ENCODE data around the gene BTBD17. TPM values are rescaled to one million over a fixed set of nuclear protein-coding genes. Genes with fewer than 3 reads are reported as not detected.

Gene BTBD17, protein sequence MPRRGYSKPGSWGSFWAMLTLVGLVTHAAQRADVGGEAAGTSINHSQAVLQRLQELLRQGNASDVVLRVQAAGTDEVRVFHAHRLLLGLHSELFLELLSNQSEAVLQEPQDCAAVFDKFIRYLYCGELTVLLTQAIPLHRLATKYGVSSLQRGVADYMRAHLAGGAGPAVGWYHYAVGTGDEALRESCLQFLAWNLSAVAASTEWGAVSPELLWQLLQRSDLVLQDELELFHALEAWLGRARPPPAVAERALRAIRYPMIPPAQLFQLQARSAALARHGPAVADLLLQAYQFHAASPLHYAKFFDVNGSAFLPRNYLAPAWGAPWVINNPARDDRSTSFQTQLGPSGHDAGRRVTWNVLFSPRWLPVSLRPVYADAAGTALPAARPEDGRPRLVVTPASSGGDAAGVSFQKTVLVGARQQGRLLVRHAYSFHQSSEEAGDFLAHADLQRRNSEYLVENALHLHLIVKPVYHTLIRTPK
- not detected in 2 replicates for total RNA-seq

DNA sequence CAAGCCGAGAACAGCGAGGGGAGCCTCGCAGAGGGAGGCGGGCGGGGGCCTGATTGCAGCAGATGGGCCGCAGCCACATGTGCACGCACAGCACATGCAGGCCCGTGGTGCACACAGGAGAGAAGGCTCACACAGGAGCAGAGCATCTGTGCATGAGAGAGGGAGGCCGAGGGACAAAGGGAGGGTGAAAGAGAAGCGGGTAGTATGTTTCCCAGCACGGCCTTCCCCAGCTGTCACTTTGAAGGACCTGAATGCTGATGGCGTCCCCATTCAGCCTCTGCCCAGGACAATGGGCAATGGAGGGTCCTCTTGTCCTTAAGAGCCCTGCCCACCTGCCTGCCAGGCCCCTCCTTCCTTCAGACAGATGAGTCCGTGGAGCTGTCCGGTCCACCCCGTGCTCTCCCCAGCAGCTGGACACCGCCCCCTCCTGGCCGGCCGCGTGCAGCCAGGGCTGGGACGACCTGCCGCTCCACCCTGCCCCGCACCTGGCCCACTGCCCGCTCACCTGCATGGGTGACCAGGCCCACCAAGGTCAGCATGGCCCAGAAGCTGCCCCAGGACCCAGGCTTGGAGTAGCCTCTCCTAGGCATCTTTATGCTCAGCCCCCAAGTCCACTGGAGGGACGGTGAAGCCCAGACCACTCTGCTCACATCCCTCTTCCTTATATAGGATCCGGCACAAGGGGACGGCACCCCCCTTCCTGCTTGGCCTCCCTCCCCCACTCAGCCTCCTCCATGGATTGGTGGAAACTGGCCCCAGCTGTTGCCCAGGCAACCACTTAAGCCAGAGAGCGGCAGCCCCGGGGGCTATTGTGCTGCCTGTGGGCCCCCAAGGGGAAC lies at the start of gene BTBD17:
BTBD17 (minus strand) TSS at position 639 of the 839 bp plus-strand sequence; CDS start at position 590, 49 bp downstream.
- TF ChIP-seq, protein P1, sequence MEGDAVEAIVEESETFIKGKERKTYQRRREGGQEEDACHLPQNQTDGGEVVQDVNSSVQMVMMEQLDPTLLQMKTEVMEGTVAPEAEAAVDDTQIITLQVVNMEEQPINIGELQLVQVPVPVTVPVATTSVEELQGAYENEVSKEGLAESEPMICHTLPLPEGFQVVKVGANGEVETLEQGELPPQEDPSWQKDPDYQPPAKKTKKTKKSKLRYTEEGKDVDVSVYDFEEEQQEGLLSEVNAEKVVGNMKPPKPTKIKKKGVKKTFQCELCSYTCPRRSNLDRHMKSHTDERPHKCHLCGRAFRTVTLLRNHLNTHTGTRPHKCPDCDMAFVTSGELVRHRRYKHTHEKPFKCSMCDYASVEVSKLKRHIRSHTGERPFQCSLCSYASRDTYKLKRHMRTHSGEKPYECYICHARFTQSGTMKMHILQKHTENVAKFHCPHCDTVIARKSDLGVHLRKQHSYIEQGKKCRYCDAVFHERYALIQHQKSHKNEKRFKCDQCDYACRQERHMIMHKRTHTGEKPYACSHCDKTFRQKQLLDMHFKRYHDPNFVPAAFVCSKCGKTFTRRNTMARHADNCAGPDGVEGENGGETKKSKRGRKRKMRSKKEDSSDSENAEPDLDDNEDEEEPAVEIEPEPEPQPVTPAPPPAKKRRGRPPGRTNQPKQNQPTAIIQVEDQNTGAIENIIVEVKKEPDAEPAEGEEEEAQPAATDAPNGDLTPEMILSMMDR (IDR thresholded peaks at IDR 0.05), result no peak
- H3K4me1 Mint-ChIP-seq, result peaks cover 2% of the 10 kb centered on the region
- CTCF ChIA-PET, result interaction anchor here (0.9 to 1.5 kb wide), 3 partner anchors 96 to 151 kb away, joined by 3 to 4 read pairs (median 3); no protein-coding TSS in a partner anchor

DNA sequence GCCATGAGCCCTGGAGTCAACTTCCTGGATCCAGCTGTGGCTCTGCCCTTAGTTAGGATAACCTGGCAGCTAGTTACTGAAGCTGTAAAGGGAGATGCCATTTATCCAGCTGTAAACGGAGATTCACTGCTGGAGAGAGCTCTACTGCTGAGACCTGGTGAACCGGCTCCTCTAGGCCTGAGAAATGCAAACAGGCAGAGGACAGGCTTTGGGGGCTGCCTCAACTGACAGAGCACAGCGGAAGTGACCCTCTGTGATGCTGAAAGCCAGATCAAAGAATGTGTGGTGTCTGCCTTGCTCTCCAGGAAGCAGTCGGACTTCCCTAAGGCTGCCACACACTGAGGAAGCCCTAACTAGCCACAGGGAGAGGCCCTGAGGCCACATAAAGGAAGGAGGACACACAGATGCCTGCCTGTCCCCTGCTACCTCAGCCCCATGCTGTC lies 48.4 kb upstream of the BTBD17 start:
- intact Hi-C loops (cut with micrococcal nuclease), result loop anchor here (5.0 kb wide), 1 partner anchor 42 kb away; no protein-coding TSS in a partner anchor
- CTCF ChIA-PET, result no interaction called here
- ATAC-seq (ENCODE audit: low read depth), result no peak

More for the DNA sequence above, at the start of gene BTBD17:
- intact Hi-C loops (cut with micrococcal nuclease), result loop anchor here (2.0 kb wide), 1 partner anchor 151 kb away; no protein-coding TSS in a partner anchor
- POLR2A ChIA-PET, result no interaction called here
- Mint-ChIP-seq H3K27ac (no peak within 1 kb of the TSS), H3K27me3 (peaks cover 30% of the 10 kb centered on the region), H3K9me3 (no peaks in the 10 kb centered on the region), H3K36me3 (ENCODE audit: low read depth) (no peaks in the 10 kb centered on the region), H3K4me3 (no peak within 1 kb of the TSS)
- ATAC-seq (ENCODE audit: low read depth) (peak; percentile 34), DNase-seq (no peak)

DNA sequence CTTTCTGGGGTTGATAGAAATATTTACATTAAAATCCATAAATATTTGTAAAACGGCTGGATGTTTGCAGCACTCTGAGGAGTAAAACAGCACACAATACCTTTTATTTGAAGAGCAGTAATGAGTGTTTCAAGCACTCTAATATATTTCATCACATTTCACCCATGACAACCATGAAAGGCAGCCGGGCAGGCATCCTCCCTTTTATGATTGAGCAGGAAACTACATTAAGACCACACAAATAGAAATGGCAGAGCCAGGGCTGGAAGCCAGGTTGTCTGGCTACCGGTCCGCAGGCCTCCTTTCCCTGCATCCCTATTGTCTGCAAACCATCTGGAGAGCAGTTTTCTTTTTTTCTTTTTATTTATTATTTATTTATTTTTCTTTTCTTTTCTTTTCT lies 47.1 kb upstream of the BTBD17 start:
- CTCF ChIA-PET, result interaction anchor here (0.9 kb wide), 1 partner anchor 46 kb away, joined by 4 read pairs; no protein-coding TSS in a partner anchor
- no peaks in the 10 kb centered on the region for H3K36me3 Mint-ChIP-seq (ENCODE audit: low read depth)
- H3K4me3 Mint-ChIP-seq, result no peak overlapping the region
- peaks cover 13% of the 10 kb centered on the region for H3K27me3 Mint-ChIP-seq
- TF ChIP-seq, protein P1 (IDR thresholded peaks at IDR 0.05), result no peak
- DNase-seq (no peak), ATAC-seq (ENCODE audit: low read depth) (no peak)
- POLR2A ChIA-PET, result no interaction called here
- no peak overlapping the region for H3K27ac Mint-ChIP-seq
- no peaks in the 10 kb centered on the region for H3K4me1 Mint-ChIP-seq
- intact Hi-C loops (cut with micrococcal nuclease), result no loop called here
- no peaks in the 10 kb centered on the region for H3K9me3 Mint-ChIP-seq

More for the DNA sequence above, 48.4 kb upstream of the BTBD17 start:
- no peak overlapping the region for H3K4me3 Mint-ChIP-seq
- H3K27me3 Mint-ChIP-seq, result peaks cover 10% of the 10 kb centered on the region
- no peak overlapping the region for H3K27ac Mint-ChIP-seq
- TF ChIP-seq, protein P1 (IDR thresholded peaks at IDR 0.05), result no peak
- no peak for DNase-seq
- POLR2A ChIA-PET, result no interaction called here
- peaks cover 7% of the 10 kb centered on the region for H3K4me1 Mint-ChIP-seq
- H3K9me3 Mint-ChIP-seq, result no peaks in the 10 kb centered on the region
- no peaks in the 10 kb centered on the region for H3K36me3 Mint-ChIP-seq (ENCODE audit: low read depth)

DNA sequence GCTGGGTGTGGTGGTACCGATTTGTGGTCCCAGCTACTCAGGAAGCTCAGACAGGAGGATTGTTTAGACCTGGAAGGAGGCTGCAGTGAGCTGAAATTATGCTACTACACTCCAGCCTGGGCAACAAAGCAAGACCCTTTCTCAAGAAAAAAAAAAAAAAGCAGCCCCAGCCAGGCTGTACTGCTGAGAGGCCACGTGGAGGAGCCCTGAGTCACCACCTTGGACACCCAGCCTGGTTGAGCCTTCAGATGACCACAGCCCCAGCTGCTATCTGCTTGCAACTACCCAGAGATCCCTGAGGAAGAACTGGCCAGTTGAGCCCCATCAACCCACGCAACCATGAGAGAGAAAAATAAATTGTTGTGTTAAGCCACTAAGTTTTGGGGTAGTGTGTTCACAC lies 46.6 kb upstream of the BTBD17 start:
- Mint-ChIP-seq H3K9me3 (no peaks in the 10 kb centered on the region), H3K27me3 (peaks cover 13% of the 10 kb centered on the region), H3K36me3 (ENCODE audit: low read depth) (no peaks in the 10 kb centered on the region), H3K27ac (no peak overlapping the region), H3K4me1 (no peaks in the 10 kb centered on the region), H3K4me3 (no peak overlapping the region)
- ChIA-PET CTCF (interaction anchor here (0.9 kb wide), 1 partner anchor 47 kb away, joined by 4 read pairs; no protein-coding TSS in a partner anchor), POLR2A (interaction anchor here (0.6 kb wide), 1 partner anchor 12 kb away, joined by 4 read pairs; no protein-coding TSS in a partner anchor)
- ATAC-seq (ENCODE audit: low read depth) (no peak), DNase-seq (no peak)
- TF ChIP-seq, protein P1 (IDR thresholded peaks at IDR 0.05), result no peak
- intact Hi-C loops (cut with micrococcal nuclease), result no loop called here
